ENCODE data around the gene GLRX. TPM values are rescaled to one million over a fixed set of nuclear protein-coding genes. Genes with fewer than 3 reads are reported as not detected.

GLRX gene
- total and polyA plus RNA-seq, 2 of the 13 experiments (the other 11 are each of a cell fraction or from before 2014, with no cell fraction given), result 63.8 to 499 TPM

- TF ChIP-seq HNF1A (IDR thresholded peaks at IDR 0.05; ENCODE audit: low read depth) (no peak), HNF1A (CRISPR knock-in tag; IDR thresholded peaks at IDR 0.05; ENCODE audit: borderline replicate concordance) (no peak), PCBP2 (optimal IDR thresholded peaks at IDR 0.05; ENCODE audit: low read depth, low read length, poor library complexity, severe bottlenecking) (no peak), NFAT5 (CRISPR knock-in tag; IDR thresholded peaks at IDR 0.05) (0 out of 2 replicates have a peak, but pooled peaks have one; percentile 29), ZNF274 (CRISPR knock-in tag; IDR thresholded peaks at IDR 0.05) (0 out of 2 replicates have a peak, but pooled peaks have one; percentile 35), ARID5B (CRISPR knock-in tag; IDR thresholded peaks at IDR 0.05) (peak; percentile 69; the same call in 1 of the 2 replicates), EP300 (IDR thresholded peaks at IDR 0.05; ENCODE audit: low read depth in 2 of 2, low read length in 2 of 2) (no peak; a peak in 2 of 4 replicates), EP300 (CRISPR knock-in tag; IDR thresholded peaks at IDR 0.05; ENCODE audit: borderline replicate concordance) (peak; percentile 26; the same call in 1 of the 2 replicates), TMF1 (CRISPR knock-in tag; IDR thresholded peaks at IDR 0.05; ENCODE audit: low read depth) (no peak), HMG20A (CRISPR knock-in tag; IDR thresholded peaks at IDR 0.05; ENCODE audit: borderline replicate concordance) (peak; percentile 19; the same call in 1 of the 2 replicates), ETV5 (CRISPR knock-in tag; IDR thresholded peaks at IDR 0.05; ENCODE audit: borderline replicate concordance) (peak; percentile 34; the same call in 1 of the 2 replicates), FOXO1 (CRISPR knock-in tag; IDR thresholded peaks at IDR 0.05) (0 out of 2 replicates have a peak, but pooled peaks have one; percentile 36), TGIF2 (CRISPR knock-in tag; IDR thresholded peaks at IDR 0.05) (peak; percentile 36; the same call in 1 of the 2 replicates), ZNF589 (CRISPR knock-in tag; conservative IDR thresholded peaks at IDR 0.05) (no peak), FOXA1 (IDR thresholded peaks at IDR 0.05) (no peak), FOXA1 (CRISPR knock-in tag; IDR thresholded peaks at IDR 0.05) (0 out of 2 replicates have a peak, but pooled peaks have one; percentile 20)
These were observed 20.5 kb upstream of the GLRX start (continued) for GRCh38 chr5:95842854-95843544.

Data from HepG2 (cell line).